Measurements from ENCODE around the gene MINDY4.

MINDY4 gene

GRCh38 chr7:30906515-30907240, 135.5 kb downstream of the MINDY4 start:
- Mint-ChIP-seq H3K27ac (no peak overlapping the region), H3K9me3 (no peaks in the 10 kb centered on the region), H3K27me3 (peaks cover 8% of the 10 kb centered on the region), H3K4me3 (no peak overlapping the region), H3K36me3 (no peaks in the 10 kb centered on the region), H3K4me1 (no peaks in the 10 kb centered on the region)
- ATAC-seq: peak; percentile 13

- Mint-ChIP-seq H3K9me3 (no peaks in the 10 kb centered on the region), H3K4me1 (no peaks in the 10 kb centered on the region), H3K36me3 (no peaks in the 10 kb centered on the region), H3K27ac (no peak overlapping the region), H3K4me3 (no peak overlapping the region), H3K27me3 (peaks cover 16% of the 10 kb centered on the region)
- no peak for ATAC-seq
Observed at GRCh38 chr7:30907527-30908267, 136.5 kb downstream of the MINDY4 start.

- H3K36me3 Mint-ChIP-seq: no peaks in the 10 kb centered on the region
- H3K4me3 Mint-ChIP-seq: no peak overlapping the region
- no peak for ATAC-seq
- no peak overlapping the region for H3K27ac Mint-ChIP-seq
- no peaks in the 10 kb centered on the region for H3K4me1 Mint-ChIP-seq
- H3K27me3 Mint-ChIP-seq: peaks cover 23% of the 10 kb centered on the region
- no peaks in the 10 kb centered on the region for H3K9me3 Mint-ChIP-seq
Observed at GRCh38 chr7:30908681-30909080, 137.5 kb downstream of the MINDY4 start.

- H3K27me3 Mint-ChIP-seq: peaks cover 26% of the 10 kb centered on the region
- no peak for ATAC-seq
- no peaks in the 10 kb centered on the region for H3K4me1 Mint-ChIP-seq
- H3K36me3 Mint-ChIP-seq: no peaks in the 10 kb centered on the region
- H3K4me3 Mint-ChIP-seq: no peak overlapping the region
- no peaks in the 10 kb centered on the region for H3K9me3 Mint-ChIP-seq
- H3K27ac Mint-ChIP-seq: no peak overlapping the region
Observed at GRCh38 chr7:30909431-30909830, 138.2 kb downstream of the MINDY4 start.

GRCh38 chr7:30910411-30911073, 139.3 kb downstream of the MINDY4 start:
- H3K4me1 Mint-ChIP-seq: no peaks in the 10 kb centered on the region
- peaks cover 37% of the 10 kb centered on the region for H3K27me3 Mint-ChIP-seq
- no peak overlapping the region for H3K4me3 Mint-ChIP-seq
- H3K27ac Mint-ChIP-seq: no peak overlapping the region
- H3K36me3 Mint-ChIP-seq: no peaks in the 10 kb centered on the region
- ATAC-seq: no peak
- H3K9me3 Mint-ChIP-seq: no peaks in the 10 kb centered on the region

- ATAC-seq: no peak
- no peak overlapping the region for H3K4me3 Mint-ChIP-seq
- no peaks in the 10 kb centered on the region for H3K9me3 Mint-ChIP-seq
- no peaks in the 10 kb centered on the region for H3K4me1 Mint-ChIP-seq
- no peak overlapping the region for H3K27ac Mint-ChIP-seq
- peaks cover 37% of the 10 kb centered on the region for H3K27me3 Mint-ChIP-seq
- no peaks in the 10 kb centered on the region for H3K36me3 Mint-ChIP-seq
Observed at GRCh38 chr7:30911133-30911532, 139.9 kb downstream of the MINDY4 start.

- H3K27ac Mint-ChIP-seq: no peak within 1 kb of the TSS
- ATAC-seq: no peak
- H3K36me3 Mint-ChIP-seq: no peaks in the 10 kb centered on the region
- no peaks in the 10 kb centered on the region for H3K4me1 Mint-ChIP-seq
- peaks cover 37% of the 10 kb centered on the region for H3K27me3 Mint-ChIP-seq
- no peaks in the 10 kb centered on the region for H3K9me3 Mint-ChIP-seq
- H3K4me3 Mint-ChIP-seq: no peak within 1 kb of the TSS
Observed at GRCh38 chr7:30911561-30911969, 140.3 kb downstream of the MINDY4 start, which contains the start of gene AQP1. Gene AQP1 (plus strand): TSS chr7:30911853. CDS start chr7:30911910, 57 bp downstream.

GRCh38 chr7:30912021-30912730, 141.0 kb downstream of the MINDY4 start:
- no peaks in the 10 kb centered on the region for H3K9me3 Mint-ChIP-seq
- no peak for ATAC-seq
- no peaks in the 10 kb centered on the region for H3K4me1 Mint-ChIP-seq
- no peaks in the 10 kb centered on the region for H3K36me3 Mint-ChIP-seq
- no peak overlapping the region for H3K27ac Mint-ChIP-seq
- H3K27me3 Mint-ChIP-seq: peaks cover 37% of the 10 kb centered on the region
- no peak overlapping the region for H3K4me3 Mint-ChIP-seq

GRCh38 chr7:30912731-30912985, 141.4 kb downstream of the MINDY4 start:
- no peaks in the 10 kb centered on the region for H3K36me3 Mint-ChIP-seq
- no peaks in the 10 kb centered on the region for H3K4me1 Mint-ChIP-seq
- H3K4me3 Mint-ChIP-seq: no peak overlapping the region
- H3K27ac Mint-ChIP-seq: no peak overlapping the region
- H3K9me3 Mint-ChIP-seq: no peaks in the 10 kb centered on the region
- no peak for ATAC-seq
- peaks cover 37% of the 10 kb centered on the region for H3K27me3 Mint-ChIP-seq

GRCh38 chr7:30912986-30913811, 142.0 kb downstream of the MINDY4 start:
- no peak for ATAC-seq
- H3K9me3 Mint-ChIP-seq: no peaks in the 10 kb centered on the region
- no peaks in the 10 kb centered on the region for H3K36me3 Mint-ChIP-seq
- no peak overlapping the region for H3K4me3 Mint-ChIP-seq
- no peak overlapping the region for H3K27ac Mint-ChIP-seq
- H3K4me1 Mint-ChIP-seq: no peaks in the 10 kb centered on the region
- H3K27me3 Mint-ChIP-seq: peaks cover 37% of the 10 kb centered on the region

- H3K4me1 Mint-ChIP-seq: no peaks in the 10 kb centered on the region
- H3K27ac Mint-ChIP-seq: no peak overlapping the region
- no peak overlapping the region for H3K4me3 Mint-ChIP-seq
- H3K9me3 Mint-ChIP-seq: no peaks in the 10 kb centered on the region
- no peak for ATAC-seq
- H3K27me3 Mint-ChIP-seq: peaks cover 37% of the 10 kb centered on the region
- H3K36me3 Mint-ChIP-seq: no peaks in the 10 kb centered on the region
Observed at GRCh38 chr7:30913821-30914515, 142.8 kb downstream of the MINDY4 start.

GRCh38 chr7:30914596-30914995, 143.4 kb downstream of the MINDY4 start:
- H3K27me3 Mint-ChIP-seq: peaks cover 37% of the 10 kb centered on the region
- no peak overlapping the region for H3K4me3 Mint-ChIP-seq
- H3K36me3 Mint-ChIP-seq: no peaks in the 10 kb centered on the region
- H3K27ac Mint-ChIP-seq: no peak overlapping the region
- no peaks in the 10 kb centered on the region for H3K4me1 Mint-ChIP-seq
- H3K9me3 Mint-ChIP-seq: no peaks in the 10 kb centered on the region
- ATAC-seq: no peak

GRCh38 chr7:30915005-30915601, 143.9 kb downstream of the MINDY4 start:
- Mint-ChIP-seq H3K9me3 (no peaks in the 10 kb centered on the region), H3K4me1 (no peaks in the 10 kb centered on the region), H3K27me3 (peaks cover 37% of the 10 kb centered on the region), H3K27ac (no peak overlapping the region), H3K4me3 (no peak overlapping the region), H3K36me3 (no peaks in the 10 kb centered on the region)
- no peak for ATAC-seq

GRCh38 chr7:30915751-30916150, 144.5 kb downstream of the MINDY4 start:
- H3K36me3 Mint-ChIP-seq: no peaks in the 10 kb centered on the region
- H3K27ac Mint-ChIP-seq: no peak overlapping the region
- H3K4me1 Mint-ChIP-seq: no peaks in the 10 kb centered on the region
- no peak overlapping the region for H3K4me3 Mint-ChIP-seq
- H3K9me3 Mint-ChIP-seq: no peaks in the 10 kb centered on the region
- peaks cover 37% of the 10 kb centered on the region for H3K27me3 Mint-ChIP-seq
- ATAC-seq: no peak

Data from stimulated activated memory B cell treated with anti-CD40 and anti-IgM and Interleukin-4, amounts not matched to agents 10 μg/mL and 1 μg/mL and 100 μg/mL, for 72 hours (primary cell).